ENCODE results near the gene XRCC1.

- TF ChIP-seq POLR2AphosphoS5 (IDR thresholded peaks at IDR 0.05) (no peak), POLR2A (IDR thresholded peaks at IDR 0.05) (no peak)
Observed at GRCh38 chr19:43598445-43599240, 23.3 kb upstream of the XRCC1 start.

Measured in breast epithelium (tissue), 3 donors.